Liver (tissue), 9 donors: ENCODE results near the gene LRRC75B. TPM values are rescaled to one million over a fixed set of nuclear protein-coding genes. Genes with fewer than 3 reads are reported as not detected.
A peak's percentile ranks its signal among the peaks of the same experiment; 100 is the strongest.

Experiments used
- DNase-seq: peaks from one replicate; pipeline ENCODE4 v3.0.0-alpha.2; 2017; ENCODE audit warnings: low spot score
- H3K27ac ChIP-seq, 2 donors: one replicate each; pipeline ENCODE4 v1.7.0; 2013; ENCODE audit warnings: inconsistent platforms in 2 of 2, low read length in 2 of 2, control low read depth in 1 of 2, low read depth in 1 of 2, mild to moderate bottlenecking in 1 of 2
- H3K27me3 ChIP-seq, 4 donors: one replicate each; pipeline versions ENCODE4 v1.6.1 to v1.7.0; 2013; ENCODE audit warnings: low read length in 3 of 4, inconsistent platforms in 1 of 4, mild to moderate bottlenecking in 1 of 4, moderate library complexity in 1 of 4; ENCODE audit not compliant: control insufficient read depth in 4 of 4, insufficient read depth in 4 of 4
- H3K36me3 ChIP-seq, 4 donors: one replicate each; pipeline versions ENCODE4 v1.6.1 to v1.7.0; 2013; ENCODE audit warnings: low read length in 3 of 4, mild to moderate bottlenecking in 3 of 4, low read depth in 1 of 4, moderate library complexity in 1 of 4; ENCODE audit not compliant: control insufficient read depth in 4 of 4, insufficient read depth in 3 of 4
- H3K4me1 ChIP-seq, 4 donors: one replicate each; pipeline versions ENCODE4 v1.6.1 to v1.7.0; 2013; ENCODE audit warnings: low read length in 3 of 4, mild to moderate bottlenecking in 3 of 4, moderate library complexity in 1 of 4; ENCODE audit not compliant: control insufficient read depth in 4 of 4, insufficient read depth in 4 of 4
- H3K4me3 ChIP-seq, 3 donors: one replicate each; pipeline versions ENCODE4 v1.6.1 to v1.7.0; 2013; ENCODE audit warnings: low read length in 3 of 3, control low read depth in 1 of 3, low read depth in 1 of 3, mild to moderate bottlenecking in 1 of 3
- H3K9ac ChIP-seq, 2 donors: one replicate each; pipeline ENCODE4 v1.7.0; 2013; ENCODE audit warnings: low read length in 2 of 2, mild to moderate bottlenecking in 2 of 2, moderate library complexity in 2 of 2, control low read depth in 1 of 2, low read depth in 1 of 2
- H3K9me3 ChIP-seq, 4 donors: one replicate each; pipeline versions ENCODE4 v1.6.1 to v1.7.0; 2013; ENCODE audit warnings: low read length in 3 of 4; ENCODE audit not compliant: control insufficient read depth in 4 of 4
- ATF3 ChIP-seq: IDR thresholded peaks from 2 replicates; pipeline ENCODE4 v1.6.1; 2016; ENCODE audit warnings: antibody characterized with exemption
- CTCF ChIP-seq: fragments of 150-350 bp; IDR thresholded peaks from 2 replicates; pipeline ENCODE4 v1.5.1; 2017; ENCODE audit warnings: improper control_type of control experiment, low read depth, low read length; ENCODE audit not compliant: missing input control
- EGR1 ChIP-seq, 2 donors: IDR thresholded peaks; 2 replicates each; pipeline ENCODE4 v1.6.1; 2016 to 2018; ENCODE audit warnings: antibody characterized with exemption in 2 of 2, low read depth in 2 of 2
- FOXA1 ChIP-seq: IDR thresholded peaks from 2 replicates; pipeline ENCODE4 v1.6.1; 2016; ENCODE audit warnings: antibody characterized with exemption
- FOXA2 ChIP-seq: IDR thresholded peaks from 2 replicates; pipeline ENCODE4 v1.6.1; 2016; ENCODE audit warnings: antibody characterized with exemption
- GABPA ChIP-seq, 2 donors: IDR thresholded peaks in 1 of 2; conservative IDR thresholded peaks in 1 of 2; 2 replicates each; pipeline ENCODE4 v1.6.1; 2016; ENCODE audit warnings: antibody characterized with exemption in 2 of 2, mild to moderate bottlenecking in 1 of 2, moderate library complexity in 1 of 2
- HNF4A ChIP-seq, 2 donors: conservative IDR thresholded peaks; 2 replicates each; pipeline ENCODE4 v1.6.1; 2016; ENCODE audit warnings: antibody characterized with exemption in 2 of 2, mild to moderate bottlenecking in 2 of 2
- HNF4G ChIP-seq: IDR thresholded peaks from 2 replicates; pipeline ENCODE4 v1.6.1; 2016; ENCODE audit warnings: antibody characterized with exemption
- JUND ChIP-seq, 2 donors: IDR thresholded peaks; 2 replicates each; pipeline ENCODE4 v1.6.1; 2016; ENCODE audit warnings: antibody characterized with exemption in 2 of 2
- MAX ChIP-seq: IDR thresholded peaks from 2 replicates; pipeline ENCODE4 v1.6.1; 2016; ENCODE audit warnings: antibody characterized with exemption
- NR2F2 ChIP-seq: IDR thresholded peaks from 2 replicates; pipeline ENCODE4 v1.6.1; 2016; ENCODE audit warnings: antibody characterized with exemption
- RAD21 ChIP-seq, 2 donors: IDR thresholded peaks; 2 replicates each; pipeline ENCODE4 v1.6.1; 2016; ENCODE audit warnings: antibody characterized with exemption in 2 of 2, mild to moderate bottlenecking in 2 of 2
- REST ChIP-seq: IDR thresholded peaks from 2 replicates; pipeline ENCODE4 v1.6.1; 2016; ENCODE audit warnings: antibody characterized with exemption, mild to moderate bottlenecking
- RXRA ChIP-seq, 2 donors: IDR thresholded peaks; 2 replicates each; pipeline ENCODE4 v1.6.1; 2017 to 2018; ENCODE audit warnings: antibody characterized with exemption in 2 of 2, mild to moderate bottlenecking in 1 of 2
- SP1 ChIP-seq: IDR thresholded peaks from 2 replicates; pipeline ENCODE4 v1.6.1; 2018; ENCODE audit warnings: antibody characterized with exemption, mild to moderate bottlenecking
- TAF1 ChIP-seq: conservative IDR thresholded peaks from 2 replicates; pipeline ENCODE4 v1.6.1; 2016; ENCODE audit warnings: antibody characterized with exemption, mild to moderate bottlenecking
- YY1 ChIP-seq: IDR thresholded peaks from 2 replicates; pipeline ENCODE4 v1.6.1; 2016; ENCODE audit warnings: antibody characterized with exemption, mild to moderate bottlenecking
- ZBTB33 ChIP-seq: IDR thresholded peaks from 2 replicates; pipeline ENCODE4 v1.6.1; 2016; ENCODE audit warnings: antibody characterized with exemption
- WGBS: extraction: QIAGEN DNeasy Blood & Tissue Kit; methylation state at CpG from one replicate; pipeline ENCODE4 v1.1.7; 2013; 5-methylcytosine and 5-hydroxymethylcytosine counted together
- polyA plus RNA-seq, 2 donors: library from polyadenylated mRNA; stranded (reverse) in 1 of 2; unstranded in 1 of 2; fragments of 200-250 nt in 1 of 2; fragments of >200 nt in 1 of 2; fragmentation: Nextera tagmentation in 1 of 2; extraction: Ambion mirVana in 1 of 2; gene quantifications; one replicate each; pipeline versions ENCODE4 v1.2.1 to v1.2.3, GENCODE V29; 2013 to 2015
- total RNA-seq, 2 donors: library from RNA; depleted of rRNA; stranded (reverse); fragments of >200 nt; gene quantifications; one replicate each; pipeline ENCODE4 v1.2.3, GENCODE V29; 2014
- donor health status: healthy.
- donor health status: healthy.
- donor health status: healthy.
- donor health status: healthy.
- donor health status: healthy.

LRRC75B gene
- total and polyA plus RNA-seq, 4 donors, result 7.8 to 14.3 (median 9.4) TPM

- 73% methylated on average over 2 of the region's 2 CpGs for WGBS
Observed at GRCh38 chr22:24540470-24540869, 52.4 kb downstream of the LRRC75B start.

GRCh38 chr22:24536089-24536488, 56.8 kb downstream of the LRRC75B start:
- TF ChIP-seq ZBTB33 (peak; percentile 34), NR2F2 (peak; percentile 43), SP1 (peak; percentile 23), FOXA2 (peak; percentile 9), JUND (IDR thresholded peaks at IDR 0.05) (peak in 1 of 2 donors; percentile 56), GABPA (IDR thresholded peaks at IDR 0.05 in 1 of 2, conservative IDR thresholded peaks at IDR 0.05 in 1 of 2) (no peak), RAD21 (IDR thresholded peaks at IDR 0.05) (peak; percentile 35 to 46), CTCF (no peak), HNF4G (no peak), MAX (peak; percentile 54), FOXA1 (peak; percentile 23), EGR1 (IDR thresholded peaks at IDR 0.05; ENCODE audit: low read depth in 2 of 2) (no peak), REST (peak; percentile 35), YY1 (peak; percentile 60), RXRA (IDR thresholded peaks at IDR 0.05) (peak; percentile 73 to 92), TAF1 (no peak), ATF3 (peak; percentile 27), HNF4A (conservative IDR thresholded peaks at IDR 0.05) (peak; percentile 9 to 63)
- Histone ChIP-seq H3K36me3 (peaks cover 0 to 19% (median 13%) of the 10 kb centered on the region in 4 donors), H3K4me3 (no peak overlapping the region), H3K4me1 (peaks cover 2 to 34% (median 7%) of the 10 kb centered on the region in 4 donors), H3K27ac (peak overlapping the region; percentile 52 to 59), H3K9ac (no peak overlapping the region), H3K9me3 (no peaks in the 10 kb centered on the region), H3K27me3 (no peaks in the 10 kb centered on the region)
- 38% methylated on average over 3 of the region's 3 CpGs for WGBS
- no peak for DNase-seq

More at GRCh38 chr22:24540470-24540869, 52.4 kb downstream of the LRRC75B start:
- H3K9ac ChIP-seq, result no peak overlapping the region
- no peaks in the 10 kb centered on the region for H3K9me3 ChIP-seq
- TF ChIP-seq MAX (peak; percentile 44), YY1 (peak; percentile 49), HNF4G (no peak), GABPA (IDR thresholded peaks at IDR 0.05 in 1 of 2, conservative IDR thresholded peaks at IDR 0.05 in 1 of 2) (no peak), HNF4A (conservative IDR thresholded peaks at IDR 0.05) (peak; percentile 7 to 54), JUND (IDR thresholded peaks at IDR 0.05) (peak in 1 of 2 donors; percentile 59), EGR1 (IDR thresholded peaks at IDR 0.05; ENCODE audit: low read depth in 2 of 2) (peak in 1 of 2 donors; percentile 9)
- H3K27ac ChIP-seq, result peak overlapping the region; percentile 15 to 18
- H3K27me3 ChIP-seq, result no peaks in the 10 kb centered on the region
- DNase-seq, result no peak
- H3K36me3 ChIP-seq, result peaks cover 12 to 31% (median 20%) of the 10 kb centered on the region in 4 donors
- H3K4me1 ChIP-seq, result peaks cover 15 to 55% (median 31%) of the 10 kb centered on the region in 4 donors
- H3K4me3 ChIP-seq, result no peak overlapping the region
